NCI-H774 (cell line): Measurements from ENCODE around the gene LRRC25.
"Not testable (repeated sequence)": the region's sequence is repeated elsewhere in the genome, so short reads cannot be mapped to it uniquely, and the experiment has no call there.

ENCODE experiments used
- DNase-seq: peaks from one replicate; lab custom pipeline; 2025; lab: John Stamatoyannopoulos, UW

Gene LRRC25

DNA sequence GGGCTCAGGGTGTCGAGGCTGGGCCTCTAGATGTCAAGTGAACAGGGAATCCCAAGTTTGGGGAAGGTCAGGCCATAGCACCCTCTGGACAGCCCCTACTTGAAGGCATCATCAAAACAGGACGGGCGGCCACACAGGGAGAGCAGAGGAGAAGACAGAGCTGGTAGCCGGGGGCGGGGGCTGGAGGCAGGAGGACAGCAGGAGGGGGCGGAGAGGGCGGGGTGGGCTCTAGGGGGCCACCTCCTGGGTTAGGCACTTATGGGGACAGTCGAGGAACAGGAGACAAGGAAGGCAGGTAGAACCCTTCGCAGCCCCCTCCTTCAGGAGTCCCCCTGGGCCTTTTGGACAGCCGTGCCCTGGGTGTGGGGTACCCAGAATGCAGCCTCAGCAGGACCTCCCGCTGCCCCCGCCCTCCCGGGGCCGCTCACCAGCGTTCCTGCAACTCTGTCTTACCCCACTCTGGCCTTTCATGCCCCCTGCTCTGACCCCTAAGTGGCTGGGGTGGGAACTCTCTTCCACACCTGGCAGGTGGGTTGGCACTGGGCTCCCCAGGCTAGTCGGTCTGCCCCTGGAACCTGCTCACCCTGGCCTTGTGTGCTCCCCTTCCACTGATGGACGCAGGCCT is 27.6 kb upstream of the LRRC25 start:
- DNase-seq = no peak

DNA sequence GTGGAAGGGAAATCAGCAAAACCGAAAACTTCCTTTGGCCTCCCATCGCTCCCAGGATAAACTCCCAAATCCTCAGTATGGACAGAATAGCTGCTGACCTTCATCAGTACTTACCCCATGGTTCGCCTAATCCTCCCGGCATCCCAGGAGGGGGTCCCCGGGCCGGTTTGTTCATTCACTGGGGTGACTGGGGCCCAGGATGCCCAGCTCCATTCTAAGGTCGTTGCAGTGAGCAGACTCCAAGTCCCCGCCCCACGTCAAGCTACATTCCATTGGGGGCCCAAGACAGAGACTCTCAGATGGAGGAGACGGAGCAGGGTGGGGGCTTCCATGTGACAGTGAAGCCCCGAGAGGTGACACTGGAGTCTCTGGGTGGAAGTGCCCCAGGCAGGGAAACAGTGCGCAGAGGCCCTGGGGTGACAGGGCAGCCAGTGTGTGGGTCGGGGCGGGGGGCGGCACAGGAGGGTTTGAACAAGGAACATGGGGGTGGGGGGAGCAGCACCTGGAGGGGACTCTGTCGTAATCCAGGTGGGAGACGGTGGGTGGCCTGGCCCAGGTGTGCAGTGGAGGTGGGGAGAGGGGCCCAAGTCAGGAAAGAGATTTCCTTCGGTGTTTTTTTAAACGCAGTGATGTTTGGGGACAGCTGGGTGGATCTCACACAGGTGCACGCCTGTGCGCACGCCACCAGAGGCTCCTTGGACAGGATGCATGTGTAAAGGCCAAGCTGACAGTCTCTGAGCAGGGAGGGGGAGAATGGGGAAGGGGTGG is 26.9 kb upstream of the LRRC25 start:
- DNase-seq = no peak

DNA sequence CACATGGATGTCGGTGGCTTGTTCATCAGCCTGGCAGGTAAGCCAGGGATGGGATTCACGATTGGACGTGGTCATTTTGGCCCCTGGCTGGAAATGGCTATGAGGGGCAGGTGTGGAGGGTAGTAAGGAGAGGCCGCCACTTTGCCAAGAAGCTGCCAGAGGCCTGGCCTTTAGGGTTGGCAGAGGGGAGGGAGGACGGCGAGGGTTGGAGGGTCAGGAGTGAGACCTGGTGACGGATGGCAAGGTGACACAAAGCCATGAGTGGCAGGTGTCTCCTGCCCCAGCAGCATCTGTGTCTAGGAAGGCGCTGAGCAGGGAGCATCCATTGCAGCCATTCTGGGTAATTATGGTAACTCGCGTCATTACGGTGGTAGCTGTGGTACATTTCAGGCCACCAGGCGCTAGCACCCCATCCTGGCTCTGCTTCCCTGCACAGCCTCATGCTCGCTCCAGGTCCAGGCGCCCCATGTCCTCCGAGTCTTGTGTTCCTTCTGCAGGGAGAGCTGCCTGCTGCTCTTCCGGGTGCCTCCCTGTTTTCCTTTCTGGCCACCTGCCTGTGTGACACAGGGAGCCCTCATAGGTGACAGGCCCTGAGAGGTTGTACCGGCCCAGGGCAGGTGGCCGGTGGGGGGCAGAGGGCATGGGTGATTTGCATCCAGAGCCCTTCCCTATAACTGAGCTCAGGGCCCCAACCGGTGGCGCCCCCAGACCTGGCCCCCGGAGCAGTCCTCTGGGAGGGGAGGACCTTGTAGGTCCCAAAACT is 26.0 kb upstream of the LRRC25 start:
- no peak for DNase-seq

DNA sequence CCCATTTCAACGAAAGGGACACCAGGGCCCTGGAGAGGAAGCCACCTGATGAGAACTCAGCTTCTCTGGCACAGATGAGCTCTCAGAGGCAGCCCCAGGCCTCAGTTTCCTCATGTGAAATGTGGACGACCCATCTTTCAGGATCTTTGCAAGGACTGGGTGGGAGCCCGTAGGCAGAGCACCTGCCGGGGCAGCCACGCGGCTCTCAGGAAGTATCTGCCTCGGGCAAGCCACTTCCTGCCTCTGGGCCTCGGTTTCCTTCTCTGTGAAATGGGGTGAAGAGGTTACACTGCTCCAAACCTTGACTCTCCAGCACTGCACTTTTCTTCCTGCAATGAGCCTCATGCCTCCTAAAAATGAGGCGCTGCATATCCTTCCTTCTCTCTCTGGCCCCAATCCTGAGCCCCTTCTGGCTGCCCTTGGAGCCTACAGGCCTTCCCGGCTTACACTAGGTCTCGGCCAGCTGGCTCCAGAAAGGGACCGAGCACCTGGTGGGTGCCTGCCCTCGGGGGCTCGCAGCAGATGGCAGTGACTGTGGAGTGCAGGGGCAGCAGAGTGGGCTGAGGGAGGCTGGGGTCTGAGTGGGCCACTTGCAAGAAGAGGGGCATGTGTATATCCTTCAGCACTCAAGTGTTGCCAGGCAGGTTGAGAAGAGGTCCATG is 25.2 kb upstream of the LRRC25 start:
- DNase-seq = no peak

DNA sequence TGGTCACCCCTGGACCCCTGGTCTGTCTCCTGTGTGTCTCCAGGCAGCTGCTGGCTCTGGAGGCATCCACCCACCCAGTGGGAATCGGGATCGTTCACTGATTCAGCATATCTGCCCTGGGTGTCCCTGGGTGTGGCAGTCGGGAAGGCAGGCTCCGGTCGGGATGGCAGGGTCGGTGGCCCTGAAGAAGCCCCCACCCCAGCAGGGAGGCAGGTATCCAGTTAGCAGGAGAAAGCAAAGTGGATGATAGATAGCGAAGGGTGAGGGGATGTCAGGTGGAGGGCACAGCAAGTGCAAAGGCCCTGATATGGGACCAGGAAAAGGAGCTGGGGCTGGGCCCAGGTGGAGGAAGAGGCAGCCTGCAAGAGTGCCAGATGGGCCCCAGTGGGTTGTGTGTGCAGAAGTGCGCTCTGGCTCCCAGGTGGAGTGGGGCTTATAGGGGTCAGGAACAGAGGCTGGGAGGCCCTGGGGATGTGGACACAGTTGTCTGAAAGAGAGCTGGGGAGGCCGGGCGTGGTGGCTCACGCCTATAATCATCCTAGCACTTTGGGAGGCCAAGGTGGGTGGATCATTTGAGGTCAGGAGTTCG is 24.0 kb upstream of the LRRC25 start:
- no peak for DNase-seq

DNA sequence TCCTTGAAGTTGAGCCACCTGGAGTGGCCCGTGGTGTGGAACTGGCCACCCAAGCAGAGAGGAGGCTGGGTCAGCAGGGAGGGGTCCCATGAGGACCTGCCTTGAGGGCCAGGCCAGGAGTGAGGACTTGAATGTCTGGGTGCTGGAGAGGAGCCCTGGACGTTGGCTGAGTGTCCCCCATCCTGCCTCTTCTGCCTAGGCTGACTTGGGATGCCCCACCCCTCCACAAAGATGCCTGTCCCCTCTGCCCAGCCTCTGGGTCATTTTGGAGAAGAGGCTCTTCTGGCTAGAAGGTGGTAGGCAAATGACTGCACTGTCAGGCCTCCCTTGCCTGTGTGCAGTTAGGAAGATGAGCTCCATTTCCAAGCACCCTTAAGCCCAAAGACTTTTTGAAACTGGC is 23.5 kb upstream of the LRRC25 start:
- DNase-seq = no peak

DNA sequence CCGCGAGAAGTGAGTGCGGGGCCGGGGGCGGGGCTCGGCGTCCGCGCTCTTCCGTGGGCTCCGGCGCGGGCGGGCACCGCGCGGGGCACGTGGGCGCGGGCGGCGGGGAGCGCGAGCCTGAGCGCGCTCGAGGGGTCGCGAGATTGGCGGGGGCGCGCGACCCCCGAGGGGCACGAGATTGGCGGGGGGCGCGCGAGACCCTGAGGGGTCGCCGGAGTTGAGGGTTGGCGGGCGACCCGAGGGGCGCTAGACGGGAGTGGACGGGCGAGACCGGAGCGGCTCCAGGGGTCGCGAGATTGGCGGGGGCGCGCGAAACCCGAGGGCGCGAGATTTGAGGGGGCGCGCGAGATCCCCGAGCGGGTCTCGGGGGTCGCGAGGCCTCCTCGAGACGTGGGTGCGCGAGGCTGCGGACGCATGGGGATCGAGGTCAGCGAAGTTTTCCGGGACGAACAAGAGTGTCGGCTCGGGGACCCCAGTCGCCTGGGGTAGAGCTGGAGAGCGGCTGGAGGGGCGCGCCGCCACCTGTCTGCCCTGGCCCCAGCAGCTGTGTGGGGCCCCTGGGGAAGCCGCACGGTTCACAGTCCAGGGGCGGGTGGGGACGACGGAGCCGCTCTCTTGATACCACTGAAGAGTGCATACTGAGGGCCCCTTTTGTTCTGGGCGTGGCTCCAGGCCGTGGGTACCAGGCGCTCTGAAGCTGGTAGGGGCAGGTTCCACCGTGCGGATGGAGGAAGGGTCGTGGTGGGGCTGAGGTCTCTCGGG is 22.5 kb upstream of the LRRC25 start:
- no peak for DNase-seq

DNA sequence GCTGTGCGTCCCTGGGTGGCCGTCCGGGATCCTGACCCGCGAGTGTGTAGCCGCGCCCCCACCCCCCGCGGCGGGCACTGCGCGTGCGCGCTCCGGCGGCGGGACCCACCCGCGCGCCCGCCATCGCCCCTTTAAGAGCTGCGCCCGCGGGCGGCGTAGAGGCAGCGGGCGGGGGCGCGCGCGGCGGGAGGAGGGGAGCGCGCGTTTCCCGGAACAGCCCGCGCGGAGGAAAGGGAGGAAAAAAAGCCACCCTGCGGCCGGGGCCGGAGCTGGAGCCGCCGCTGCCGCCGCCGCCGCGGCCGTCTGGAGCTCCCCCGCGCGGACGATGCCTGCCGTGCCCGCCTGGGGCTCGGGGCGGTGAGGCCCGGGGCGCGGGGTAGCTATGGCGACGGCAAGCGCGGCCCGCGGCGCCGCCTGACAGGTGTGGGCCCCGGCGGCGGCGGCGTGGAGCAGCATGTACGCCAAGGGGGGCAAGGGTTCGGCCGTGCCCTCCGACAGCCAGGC is 21.8 kb upstream of the LRRC25 start, which contains the start of gene SSBP4:
Gene SSBP4 (plus strand): TSS at position 204 of the 504 bp plus-strand sequence. CDS start 251 bp downstream, at position 455.
- DNase-seq = peak; percentile 71

DNA sequence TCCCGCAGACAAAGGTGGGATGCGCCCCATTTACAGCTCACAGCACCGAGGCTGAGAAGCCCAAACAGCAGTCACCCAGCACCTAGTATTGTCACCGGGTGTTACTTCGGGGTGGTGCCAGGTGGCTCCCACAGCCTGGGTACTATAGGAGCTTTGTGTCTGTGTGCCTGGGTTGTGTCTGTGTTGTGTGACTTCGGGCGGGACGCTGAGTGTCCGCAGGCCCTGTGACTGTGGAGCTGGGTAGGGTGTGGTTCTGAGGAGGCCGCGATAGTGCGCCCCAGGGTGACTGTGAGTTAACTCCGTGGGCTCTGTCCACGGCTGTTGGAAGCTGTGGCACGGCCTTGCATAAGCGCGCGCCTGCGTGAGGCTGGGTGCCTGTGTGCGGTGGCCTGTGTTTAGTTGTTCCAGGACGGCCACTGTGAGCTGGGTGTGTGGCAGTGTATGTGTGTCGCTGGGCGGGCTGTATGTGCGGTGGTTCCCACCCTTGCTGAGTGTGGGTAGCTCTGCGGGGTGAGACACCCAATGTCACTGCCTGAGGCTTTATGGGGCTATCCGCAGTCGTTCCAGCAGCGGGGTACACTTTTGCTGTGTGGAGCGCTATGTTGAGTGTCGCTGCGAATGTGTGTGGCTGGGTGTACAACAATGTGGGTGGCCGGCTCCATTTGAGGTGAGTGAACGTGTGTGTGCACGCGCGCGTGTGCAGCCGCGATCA is 21.2 kb upstream of the LRRC25 start:
- DNase-seq = no peak

DNA sequence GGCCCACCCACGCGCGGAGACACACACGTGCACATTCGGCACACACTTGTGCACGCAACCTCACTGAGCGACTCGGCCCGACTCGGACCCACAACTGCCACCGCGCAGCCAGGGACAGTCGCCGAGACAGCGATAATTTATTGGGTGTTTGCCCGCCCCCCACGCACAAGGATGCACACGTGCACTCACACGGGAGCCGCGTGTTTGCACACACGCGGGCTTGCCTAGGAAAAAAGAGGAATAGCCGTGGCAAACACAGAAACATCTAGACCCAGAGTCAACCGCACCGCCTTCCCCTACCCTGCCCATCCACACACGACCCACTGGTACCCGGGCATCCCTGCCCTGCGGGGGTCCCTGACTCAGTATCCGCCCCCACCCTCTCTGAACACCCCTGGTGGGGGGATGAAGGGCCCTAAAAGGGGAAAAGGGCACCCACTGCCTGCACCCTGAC is 20.6 kb upstream of the LRRC25 start:
- DNase-seq = no peak

DNA sequence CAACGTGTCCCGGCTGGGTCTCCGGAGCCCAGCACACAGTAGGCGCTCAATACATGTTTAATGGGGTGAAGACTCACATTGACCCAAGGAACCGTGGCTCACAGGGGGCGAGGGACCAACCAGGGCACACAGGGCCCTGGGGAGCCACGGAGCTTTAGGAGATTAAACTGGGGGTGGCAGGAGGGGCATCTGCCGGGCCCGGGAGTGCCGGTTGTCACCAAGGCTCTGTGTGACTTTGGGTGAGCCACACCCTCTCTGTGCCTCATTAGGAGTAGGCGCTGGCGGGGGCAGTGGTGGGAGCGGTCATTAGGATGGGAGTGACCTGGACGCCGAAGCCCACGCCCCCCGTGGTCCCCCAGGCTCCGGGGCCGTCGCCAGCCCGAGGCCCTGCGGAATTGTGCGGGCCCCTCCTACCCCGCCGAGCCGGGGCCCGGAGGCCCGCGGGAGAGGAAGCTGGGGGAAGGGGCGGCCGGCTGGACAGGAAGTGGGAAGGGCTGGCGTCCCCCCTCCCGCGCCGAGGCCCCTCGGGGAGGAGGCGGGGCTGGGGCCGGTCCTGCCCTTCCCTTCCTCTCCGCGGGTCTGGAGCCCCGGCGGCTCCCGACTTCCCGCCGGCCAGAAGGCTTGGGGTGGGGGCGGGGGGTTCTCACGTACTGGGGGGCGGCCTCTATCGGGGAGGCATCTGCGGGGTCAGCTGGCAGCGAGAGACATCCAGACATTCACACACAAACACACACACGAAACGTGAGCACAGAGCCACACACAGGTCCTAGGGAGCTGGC is 20.0 kb upstream of the LRRC25 start:
- peak; percentile 26 for DNase-seq

DNA sequence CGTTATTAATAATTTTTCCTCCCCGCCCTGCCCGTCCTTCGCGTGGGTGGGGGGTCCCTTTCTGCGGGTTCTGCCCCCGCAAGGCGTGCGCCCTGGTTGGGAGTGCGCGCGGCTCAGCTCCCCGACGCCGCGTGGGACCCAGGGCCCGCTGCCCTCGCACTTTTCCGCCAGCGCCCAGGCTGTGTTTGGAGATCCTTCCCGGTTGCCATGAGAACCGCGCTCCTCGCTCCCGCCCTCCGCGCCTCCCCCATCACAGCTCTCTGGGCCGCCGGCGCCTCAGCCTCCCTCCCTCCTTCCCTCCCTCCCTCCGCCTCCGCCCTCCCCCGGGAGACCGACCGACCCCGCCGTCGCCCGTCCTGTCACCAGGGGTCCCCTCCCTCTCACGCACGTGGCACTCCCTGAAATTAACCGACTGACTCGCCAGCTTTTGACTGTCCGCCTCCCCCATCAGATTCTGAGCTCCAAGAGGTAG is 19.4 kb upstream of the LRRC25 start:
- peak; percentile 74 for DNase-seq

DNA sequence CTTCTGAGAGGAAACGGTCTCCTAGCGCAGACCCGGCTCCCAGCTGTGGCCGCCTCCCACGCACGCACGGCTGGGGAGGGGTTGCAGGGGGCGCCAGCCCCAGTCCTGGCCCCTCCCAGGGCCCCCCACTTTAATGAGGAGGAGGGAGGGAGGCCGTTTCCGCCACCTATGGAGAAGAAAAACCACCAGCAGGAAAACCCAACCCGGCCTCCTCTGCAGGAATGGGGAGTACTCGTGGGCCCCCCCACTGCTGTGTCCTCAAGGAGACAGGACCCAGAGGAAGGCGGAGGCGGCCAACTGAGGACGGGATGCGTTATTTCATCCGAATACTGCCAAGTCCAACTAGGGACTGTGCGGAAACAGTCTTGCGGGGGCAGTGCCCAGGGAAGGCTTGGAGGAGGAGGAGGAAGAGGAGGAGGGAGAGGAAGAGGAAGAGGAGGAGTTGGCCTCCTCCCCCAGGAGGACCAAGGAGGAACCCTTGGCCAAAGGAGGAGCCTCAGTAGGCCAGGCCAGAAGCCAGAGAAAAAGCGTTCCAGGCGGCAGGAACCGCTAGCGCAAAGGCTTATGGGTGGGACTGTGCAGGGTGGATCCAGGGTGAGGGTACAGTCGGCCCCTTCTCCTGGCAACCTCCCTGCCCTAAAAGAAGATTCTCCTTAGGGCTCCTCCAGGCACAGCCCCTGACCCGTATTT is 17.9 kb upstream of the LRRC25 start:
- no peak for DNase-seq

DNA sequence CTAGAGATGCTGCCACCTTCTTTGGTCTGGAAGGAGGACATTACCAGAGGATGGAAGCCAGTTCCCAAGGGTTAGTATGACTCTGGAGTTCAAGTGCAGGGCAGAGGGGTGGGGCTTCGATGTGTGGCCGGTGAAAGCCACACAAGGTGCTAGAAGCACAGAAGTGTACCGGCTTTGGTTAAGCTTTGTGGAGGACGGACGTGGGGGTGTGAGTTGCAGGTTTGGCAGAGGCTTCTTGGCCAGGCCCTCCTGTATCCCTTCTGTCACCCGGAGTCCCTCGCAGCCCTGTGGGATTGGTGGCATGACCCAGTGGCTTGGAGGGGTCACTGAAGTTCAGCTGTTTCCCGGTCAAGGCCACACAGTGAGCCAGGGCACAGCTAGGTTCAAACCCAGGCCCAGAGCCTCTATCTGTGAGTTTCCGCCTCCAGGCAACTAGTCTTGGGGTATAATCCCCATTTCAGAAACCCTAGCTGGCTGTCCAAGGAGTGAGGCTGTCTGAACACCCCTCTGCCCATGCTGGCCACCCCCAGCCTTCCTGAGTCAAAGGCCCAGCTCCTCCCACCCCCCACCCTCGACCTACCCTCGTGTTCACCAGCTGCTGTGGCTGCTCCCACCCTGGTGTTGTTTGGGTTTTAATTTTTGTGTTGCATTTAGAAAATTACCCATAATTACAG is 17.2 kb upstream of the LRRC25 start:
- no peak for DNase-seq

DNA sequence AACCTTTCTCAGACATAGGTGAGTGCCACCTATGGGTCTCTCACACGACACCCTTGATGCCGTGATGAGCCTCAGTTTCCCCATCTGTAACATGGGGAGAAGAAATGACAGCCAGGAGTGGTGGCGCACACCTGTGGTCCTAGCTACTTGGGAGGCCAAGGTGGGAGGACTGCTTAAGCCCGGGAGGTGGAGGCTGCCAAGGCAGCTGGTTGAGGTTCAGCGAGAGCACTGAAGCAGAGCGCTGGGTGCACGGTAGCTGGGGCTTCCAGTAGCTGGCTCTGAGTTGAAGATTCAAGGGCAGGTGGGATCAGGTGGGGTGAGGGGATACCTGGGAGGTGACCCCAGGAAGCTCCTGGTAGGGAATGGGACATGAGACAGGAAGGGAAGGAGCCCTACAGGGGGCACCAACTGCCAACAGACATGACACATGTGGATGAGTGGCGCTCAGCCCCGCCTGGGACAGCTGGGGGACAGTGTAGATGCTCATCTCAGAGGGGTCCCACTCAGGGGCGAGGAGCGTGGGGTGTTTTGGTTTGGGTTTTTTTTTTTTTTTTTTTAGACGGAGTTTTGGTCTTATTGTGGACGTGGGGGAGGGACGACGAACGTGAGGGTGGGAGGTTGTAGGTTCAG is 15.3 kb upstream of the LRRC25 start:
- DNase-seq = no peak

DNA sequence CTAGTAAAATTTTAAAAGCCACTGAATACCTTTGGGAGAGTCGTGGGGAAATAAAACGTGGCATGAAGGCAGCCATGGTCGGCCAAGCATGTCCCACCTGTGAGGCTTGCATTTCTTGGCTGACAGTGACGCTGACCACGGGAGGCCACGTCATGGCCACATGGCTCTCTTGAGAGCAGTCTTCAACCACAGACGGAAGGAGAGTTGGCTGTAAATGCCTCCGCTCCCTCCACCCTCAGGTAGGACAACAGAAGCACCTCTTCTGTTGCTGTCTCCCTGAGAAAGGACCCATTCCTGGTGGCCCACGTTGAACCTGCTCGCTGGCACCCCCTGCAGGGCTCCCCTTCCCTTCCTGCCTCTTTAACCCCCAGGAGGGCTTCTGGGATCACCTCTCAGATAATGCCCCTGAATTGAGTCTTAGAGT is 10.6 kb upstream of the LRRC25 start:
- no peak for DNase-seq

DNA sequence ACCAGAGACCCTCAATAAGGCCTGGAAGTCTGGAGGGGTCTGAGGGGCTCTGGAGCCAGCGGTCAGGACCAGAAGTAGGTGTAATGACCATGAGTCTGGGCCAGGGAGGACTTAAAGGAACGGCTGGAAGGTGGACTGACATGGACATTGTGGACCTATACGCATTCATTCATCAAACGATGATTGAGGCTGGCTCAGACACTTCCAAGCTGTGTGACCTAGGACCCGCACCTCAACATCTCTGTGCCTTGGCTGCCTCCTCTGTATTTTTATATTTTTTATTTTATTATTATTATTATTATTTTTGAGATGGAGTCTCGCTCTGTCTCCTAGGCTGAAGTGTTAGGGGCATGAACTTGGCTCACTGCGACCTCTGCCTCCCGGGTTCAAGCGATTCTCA is 9.3 kb upstream of the LRRC25 start:
- no peak for DNase-seq

DNA sequence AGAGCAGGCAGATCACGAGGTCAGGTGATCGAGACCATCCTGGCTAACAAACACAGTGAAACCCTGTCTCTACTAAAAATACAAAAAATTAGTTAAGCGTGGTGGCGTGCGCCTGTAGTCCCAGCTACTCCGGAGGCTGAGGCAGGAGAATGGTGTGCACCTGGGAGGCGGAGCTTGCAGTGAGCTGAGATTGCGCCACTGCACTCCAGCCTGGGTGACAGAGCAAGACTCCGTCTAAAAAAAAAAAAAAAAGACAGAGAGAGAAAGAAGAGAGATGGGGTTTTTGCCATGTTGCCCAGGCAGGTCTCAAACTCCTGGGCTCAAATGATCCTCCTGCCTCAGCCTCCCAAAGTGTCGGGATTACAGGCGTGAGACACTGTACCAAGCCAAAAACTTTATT is 8.3 kb upstream of the LRRC25 start:
- DNase-seq = not testable (repeated sequence)
